Natural killer cell (primary cell): ENCODE measurements around the gene KRTAP4-16. TPM values are rescaled to one million over a fixed set of nuclear protein-coding genes. Genes with fewer than 3 reads are reported as not detected.

Experiments used
- ATAC-seq, 3 donors: fragments of 150-1000 bp in 2 of 3; fragments of 200-7000 bp in 1 of 3; cut with Tn5 transposase; 1 replicate in 1 of 3; 2 replicates in 2 of 3; pipeline ENCODE4 v1.10.0; 2021; ENCODE audit warnings: mild to moderate bottlenecking in 2 of 3, moderate library complexity in 2 of 3
- DNase-seq, 2 donors: peaks; one replicate each; pipeline versions ENCODE4 v3.0.0 to v3.0.0-alpha.2; 2013 to 2021; ENCODE audit warnings: mixed read lengths in 1 of 2
- H3K27ac ChIP-seq: one replicate; pipeline ENCODE4 v1.5.1; 2013; ENCODE audit warnings: mild to moderate bottlenecking, low read length
- H3K27me3 ChIP-seq: one replicate; pipeline ENCODE4 v1.6.1; 2013; ENCODE audit warnings: low read length; ENCODE audit not compliant: control insufficient read depth, insufficient read depth
- H3K36me3 ChIP-seq: one replicate; pipeline ENCODE4 v1.6.1; 2013; ENCODE audit warnings: low read length; ENCODE audit not compliant: control insufficient read depth, insufficient read depth
- H3K4me1 ChIP-seq: one replicate; pipeline ENCODE4 v1.6.1; 2013; ENCODE audit warnings: low read length; ENCODE audit not compliant: control insufficient read depth, insufficient read depth
- H3K4me3 ChIP-seq: one replicate; pipeline ENCODE4 v1.5.1; 2013; ENCODE audit warnings: low read length
- H3K9me3 ChIP-seq: one replicate; pipeline ENCODE4 v1.6.1; 2013; ENCODE audit warnings: low read length; ENCODE audit not compliant: control insufficient read depth, insufficient read depth
- H3K27ac Mint-ChIP-seq, 2 donors: one replicate each; pipeline ENCODE4 v1.8.0; 2022; ENCODE audit warnings: mild to moderate bottlenecking in 2 of 2, mixed read lengths in 2 of 2, moderate library complexity in 1 of 2
- H3K27me3 Mint-ChIP-seq, 2 donors: one replicate each; pipeline ENCODE4 v1.8.0; 2022; ENCODE audit warnings: low read depth in 2 of 2, mixed read lengths in 2 of 2
- H3K36me3 Mint-ChIP-seq: one replicate; pipeline ENCODE4 v1.8.0; 2022; ENCODE audit warnings: mixed read lengths
- H3K4me1 Mint-ChIP-seq, 2 donors: one replicate each; pipeline ENCODE4 v1.8.0; 2022; ENCODE audit warnings: mixed read lengths in 2 of 2
- H3K4me3 Mint-ChIP-seq: one replicate; pipeline ENCODE4 v1.8.0; 2022; ENCODE audit warnings: mild to moderate bottlenecking, moderate library complexity, mixed read lengths
- H3K9me3 Mint-ChIP-seq, 2 donors: one replicate each; pipeline ENCODE4 v1.8.0; 2022; ENCODE audit warnings: mixed read lengths in 2 of 2
- CTCF ChIP-seq: fragments of 200-600 bp; IDR thresholded peaks from one replicate; pipeline ENCODE4 v1.8.0; 2022; ENCODE audit warnings: antibody characterized with exemption
- WGBS: methylation state at CpG from one replicate; pipeline ENCODE4 v1.1.7; 2013; ENCODE audit warnings: missing lambda C conversion rate; ENCODE audit not compliant: insufficient coverage; 5-methylcytosine and 5-hydroxymethylcytosine counted together
- intact Hi-C: fragments of 100-400 bp; cut with micrococcal nuclease; formaldehyde crosslinking; loops from one replicate; pipeline ENCODE4 v1.14.2; 2022
- total RNA-seq, 4 donors: library from RNA; stranded (reverse); fragments of 120-200 nt in 1 of 4; gene quantifications; one replicate each; pipeline versions ENCODE4 v1.2.3 to v1.2.4, GENCODE V29; 2013 to 2022

Gene KRTAP4-16
- total RNA-seq, 3 donors from 2014 or later (not counting 1 experiment from before 2014, with no cell fraction given), result not detected

DNA sequence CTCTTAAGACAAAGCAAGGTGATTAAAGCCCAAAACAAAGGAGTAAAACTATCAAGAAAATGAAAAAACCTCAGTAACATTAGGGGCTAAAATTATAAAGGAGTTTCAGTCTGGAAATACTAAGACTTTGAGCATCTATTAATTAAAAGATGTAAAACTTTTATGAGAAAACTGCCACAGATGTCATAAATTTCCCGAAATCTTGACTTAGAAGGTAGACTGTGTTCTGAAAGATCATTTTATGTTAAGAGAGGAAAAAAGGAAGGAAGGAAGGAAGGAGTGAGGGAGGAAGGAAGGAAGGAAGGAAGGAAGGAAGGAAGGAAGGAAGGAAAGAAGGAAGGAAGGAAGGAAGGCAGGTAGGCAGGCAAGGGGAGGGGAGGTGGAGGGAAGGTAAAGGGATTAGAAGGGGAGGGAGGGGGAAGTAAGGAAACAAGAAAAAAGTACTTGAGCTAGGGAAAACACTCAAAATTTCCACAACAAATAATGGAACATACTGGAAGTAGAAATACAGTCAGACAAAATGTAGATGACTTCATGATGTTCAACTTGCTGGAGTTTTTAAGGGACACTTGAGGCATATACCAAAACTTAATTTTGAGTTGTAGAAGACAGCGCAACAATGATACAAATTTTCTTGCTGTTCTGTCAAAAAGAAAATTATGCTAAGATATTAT lies 45.7 kb upstream of the KRTAP4-16 start:
- Histone ChIP-seq H3K9me3 (no peaks in the 10 kb centered on the region), H3K4me1 (no peaks in the 10 kb centered on the region), H3K36me3 (no peaks in the 10 kb centered on the region), H3K4me3 (no peak overlapping the region), H3K27ac (no peak overlapping the region), H3K27me3 (no peaks in the 10 kb centered on the region)
- no peak for TF ChIP-seq CTCF
- Mint-ChIP-seq H3K4me1 (no peaks in the 10 kb centered on the region), H3K27ac (no peak overlapping the region), H3K36me3 (no peaks in the 10 kb centered on the region), H3K9me3 (peaks cover 2 to 4% of the 10 kb centered on the region in 2 donors), H3K4me3 (no peak overlapping the region), H3K27me3 (peaks cover 11 to 17% of the 10 kb centered on the region in 2 donors)
- intact Hi-C loops, result no loop called here
- 100% methylated on average over 2 of the region's 2 CpGs for WGBS
- DNase-seq (no peak), ATAC-seq (no peak)

DNA sequence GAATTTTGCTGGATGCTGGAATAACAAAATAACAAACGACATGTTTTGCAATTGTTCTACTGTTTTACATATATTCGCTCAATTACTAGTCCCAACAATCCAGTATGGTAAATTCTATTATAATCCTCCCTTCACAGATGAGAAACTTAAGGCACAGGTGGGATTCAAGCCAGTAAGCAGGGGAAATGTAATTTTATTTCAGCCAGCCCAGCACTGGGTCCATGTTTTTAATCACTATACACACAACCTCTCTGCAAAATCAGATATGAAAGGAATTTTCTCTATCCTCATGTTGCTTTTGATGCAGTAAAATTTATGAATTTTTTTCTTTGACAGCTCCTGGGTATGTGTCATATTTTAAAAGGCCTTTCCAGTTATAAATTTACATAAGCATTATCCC lies 43.3 kb upstream of the KRTAP4-16 start:
- Histone ChIP-seq H3K27ac (no peak overlapping the region), H3K4me1 (no peaks in the 10 kb centered on the region), H3K36me3 (no peaks in the 10 kb centered on the region), H3K4me3 (no peak overlapping the region), H3K27me3 (no peaks in the 10 kb centered on the region), H3K9me3 (no peaks in the 10 kb centered on the region)
- H3K9me3 Mint-ChIP-seq, result peaks cover 2 to 4% of the 10 kb centered on the region in 2 donors
- peaks cover 14 to 23% of the 10 kb centered on the region in 2 donors for H3K27me3 Mint-ChIP-seq
- no peak overlapping the region for H3K27ac Mint-ChIP-seq
- 83% methylated on average over 2 of the region's 2 CpGs for WGBS
- TF ChIP-seq CTCF, result no peak
- H3K36me3 Mint-ChIP-seq, result no peaks in the 10 kb centered on the region
- intact Hi-C loops, result no loop called here
- H3K4me3 Mint-ChIP-seq, result no peak overlapping the region
- DNase-seq (no peak), ATAC-seq (no peak)
- no peaks in the 10 kb centered on the region for H3K4me1 Mint-ChIP-seq

DNA sequence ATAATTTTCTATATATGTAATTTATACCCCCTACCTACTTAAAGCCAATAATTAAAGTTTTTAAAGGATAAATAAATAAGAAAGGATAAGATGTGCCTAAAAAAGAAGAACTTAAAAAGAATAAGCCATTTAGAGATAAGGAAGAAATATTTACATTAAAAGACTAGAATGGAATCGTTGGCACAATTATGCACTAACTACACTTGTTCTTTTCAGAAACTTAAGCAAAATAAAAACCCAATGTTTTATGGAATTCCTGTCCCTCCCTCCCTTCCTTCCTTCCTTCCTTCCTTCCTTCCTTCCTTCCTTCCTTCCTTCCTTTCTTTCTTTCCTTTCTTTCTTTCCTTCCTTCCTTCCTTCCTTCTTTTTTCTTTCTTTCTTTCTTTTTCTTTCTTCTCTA lies 42.8 kb upstream of the KRTAP4-16 start:
- H3K36me3 ChIP-seq, result no peaks in the 10 kb centered on the region
- H3K36me3 Mint-ChIP-seq, result no peaks in the 10 kb centered on the region

More for the DNA sequence above, 42.8 kb upstream of the KRTAP4-16 start:
- Histone ChIP-seq H3K9me3 (no peaks in the 10 kb centered on the region), H3K4me1 (no peaks in the 10 kb centered on the region), H3K27me3 (no peaks in the 10 kb centered on the region), H3K27ac (no peak overlapping the region), H3K4me3 (no peak overlapping the region)
- no peak for DNase-seq
- intact Hi-C loops, result no loop called here
- no peak for TF ChIP-seq CTCF
- 100% methylated on average over 1 of the region's 1 CpG for whole genome bisulfite sequencing
- Mint-ChIP-seq H3K27ac (no peak overlapping the region), H3K9me3 (peaks cover 2 to 4% of the 10 kb centered on the region in 2 donors), H3K4me3 (no peak overlapping the region), H3K27me3 (peaks cover 14 to 24% of the 10 kb centered on the region in 2 donors), H3K4me1 (no peaks in the 10 kb centered on the region)
- no peak for ATAC-seq
